ENCODE results near the gene EN1.

EN1 gene

GRCh38 chr2:118856330-118856977, 9.0 kb upstream of the EN1 start:
- no peak for DNase-seq (ENCODE audit: low read depth)
- no peak overlapping the region for H3K4me3 ChIP-seq (replicated peaks; ENCODE audit: low read depth, low read length)
- no peak for TF ChIP-seq CTCF (IDR thresholded peaks at IDR 0.05; ENCODE audit: low read length, missing control alignments)

GRCh38 chr2:118855451-118856279, 8.2 kb upstream of the EN1 start:
- no peak overlapping the region for H3K4me3 ChIP-seq (replicated peaks; ENCODE audit: low read depth, low read length)
- DNase-seq (ENCODE audit: low read depth) = peak; percentile 75
- TF ChIP-seq CTCF (IDR thresholded peaks at IDR 0.05; ENCODE audit: low read length, missing control alignments) = peak; percentile 78

- H3K4me3 ChIP-seq (replicated peaks; ENCODE audit: low read depth, low read length) = no peak overlapping the region
- no peak for TF ChIP-seq CTCF (IDR thresholded peaks at IDR 0.05; ENCODE audit: low read length, missing control alignments)
These were observed 7.3 kb upstream of the EN1 start for GRCh38 chr2:118854507-118855345.

GRCh38 chr2:118853651-118854291, 6.3 kb upstream of the EN1 start:
- no peak for DNase-seq (ENCODE audit: low read depth)
- H3K4me3 ChIP-seq (replicated peaks; ENCODE audit: low read depth, low read length) = no peak overlapping the region
- TF ChIP-seq CTCF (IDR thresholded peaks at IDR 0.05; ENCODE audit: low read length, missing control alignments) = no peak

More at GRCh38 chr2:118854507-118855345, 7.3 kb upstream of the EN1 start:
- no peak for DNase-seq (ENCODE audit: low read depth)

- no peak overlapping the region for H3K4me3 ChIP-seq (replicated peaks; ENCODE audit: low read depth, low read length)
- no peak for DNase-seq (ENCODE audit: low read depth)
- no peak for TF ChIP-seq CTCF (IDR thresholded peaks at IDR 0.05; ENCODE audit: low read length, missing control alignments)
These were observed 5.7 kb upstream of the EN1 start for GRCh38 chr2:118853129-118853640.

- no peak overlapping the region for H3K4me3 ChIP-seq (replicated peaks; ENCODE audit: low read depth, low read length)
- TF ChIP-seq CTCF (IDR thresholded peaks at IDR 0.05; ENCODE audit: low read length, missing control alignments) = no peak
- no peak for DNase-seq (ENCODE audit: low read depth)
These were observed 5.2 kb upstream of the EN1 start for GRCh38 chr2:118852605-118853128.
